Colonic mucosa (tissue), 4 donors: ENCODE results near the gene POMP. TPM values are rescaled to one million over a fixed set of nuclear protein-coding genes. Genes with fewer than 3 reads are reported as not detected.

Source experiments
- DNase-seq: peaks from one replicate; pipeline ENCODE4 v3.0.0-alpha.2; 2020
- H3K27ac ChIP-seq: fragments of 200-600 bp; one replicate; pipeline ENCODE4 v1.8.0; 2021
- H3K27me3 ChIP-seq: fragments of 200-600 bp; one replicate; pipeline ENCODE4 v1.8.0; 2021
- H3K36me3 ChIP-seq: fragments of 200-600 bp; one replicate; pipeline ENCODE4 v1.8.0; 2021
- H3K4me1 ChIP-seq: fragments of 200-600 bp; one replicate; pipeline ENCODE4 v1.8.0; 2021; ENCODE audit warnings: mild to moderate bottlenecking
- H3K4me3 ChIP-seq: fragments of 200-600 bp; one replicate; pipeline ENCODE4 v1.8.0; 2021
- H3K9ac ChIP-seq, 2 donors: one replicate each; pipeline ENCODE4 v1.7.0; 2013; ENCODE audit warnings: control low read depth in 2 of 2, low read depth in 2 of 2, low read length in 2 of 2
- H3K9me3 ChIP-seq: fragments of 200-600 bp; one replicate; pipeline ENCODE4 v1.8.0; 2021
- intact Hi-C: fragments of 100-400 bp; cut with DNase I; formaldehyde crosslinking; loops from one replicate; pipeline ENCODE4 v1.14.1; 2022
- total RNA-seq, 2 donors: library from RNA; stranded (reverse); fragmentation: NEBNext Ultra II Directional in 1 of 2; extraction: Animal tissue kit (Norgen Biotek cat#: 25700) in 1 of 2; gene quantifications; one replicate each; pipeline ENCODE4 v1.2.1, GENCODE V29; 2021
- TF ChIP-seq, protein P1 (sequence below): fragments of 200-600 bp; IDR thresholded peaks from one replicate; pipeline ENCODE4 v1.8.0; 2022; ENCODE audit warnings: antibody characterized with exemption, mild to moderate bottlenecking
- donor health status: healthy.
- donor health status: DM: no; HTN: no; CAD: no.
- donor health status: DM: no; HTN: no; CAD: no.

Gene POMP
- total RNA-seq, 2 donors from 2014 or later: 82.0 to 94.1 TPM

DNA sequence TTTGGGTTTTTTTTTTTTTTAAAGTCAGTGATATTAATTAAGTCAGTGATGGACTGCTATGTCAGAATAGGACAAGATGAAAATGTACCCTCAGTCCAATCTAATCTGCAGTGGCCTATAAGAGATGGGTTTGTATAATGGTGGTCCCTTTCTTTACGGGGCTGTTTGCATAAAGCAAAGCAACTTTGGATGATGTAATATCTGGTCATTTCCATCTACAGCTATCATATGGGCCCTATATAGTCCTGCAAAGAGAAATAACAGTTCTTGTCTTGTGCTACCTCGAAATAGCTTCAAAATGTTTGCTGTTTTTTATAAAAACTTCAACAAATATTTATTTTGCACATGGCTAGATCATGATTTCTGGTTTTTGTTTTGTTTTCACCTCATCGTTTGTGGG is 20.2 kb upstream of the POMP start:
- intact Hi-C loops: loop anchor here (5.0 kb wide), 2 partner anchors 111 to 316 kb away; no protein-coding TSS in a partner anchor
- Histone ChIP-seq H3K36me3 (no peaks in the 10 kb centered on the region), H3K4me1 (no peaks in the 10 kb centered on the region), H3K27me3 (no peaks in the 10 kb centered on the region), H3K4me3 (no peak overlapping the region), H3K9me3 (no peaks in the 10 kb centered on the region), H3K9ac (no peak overlapping the region), H3K27ac (no peak overlapping the region)
- TF ChIP-seq, protein P1, sequence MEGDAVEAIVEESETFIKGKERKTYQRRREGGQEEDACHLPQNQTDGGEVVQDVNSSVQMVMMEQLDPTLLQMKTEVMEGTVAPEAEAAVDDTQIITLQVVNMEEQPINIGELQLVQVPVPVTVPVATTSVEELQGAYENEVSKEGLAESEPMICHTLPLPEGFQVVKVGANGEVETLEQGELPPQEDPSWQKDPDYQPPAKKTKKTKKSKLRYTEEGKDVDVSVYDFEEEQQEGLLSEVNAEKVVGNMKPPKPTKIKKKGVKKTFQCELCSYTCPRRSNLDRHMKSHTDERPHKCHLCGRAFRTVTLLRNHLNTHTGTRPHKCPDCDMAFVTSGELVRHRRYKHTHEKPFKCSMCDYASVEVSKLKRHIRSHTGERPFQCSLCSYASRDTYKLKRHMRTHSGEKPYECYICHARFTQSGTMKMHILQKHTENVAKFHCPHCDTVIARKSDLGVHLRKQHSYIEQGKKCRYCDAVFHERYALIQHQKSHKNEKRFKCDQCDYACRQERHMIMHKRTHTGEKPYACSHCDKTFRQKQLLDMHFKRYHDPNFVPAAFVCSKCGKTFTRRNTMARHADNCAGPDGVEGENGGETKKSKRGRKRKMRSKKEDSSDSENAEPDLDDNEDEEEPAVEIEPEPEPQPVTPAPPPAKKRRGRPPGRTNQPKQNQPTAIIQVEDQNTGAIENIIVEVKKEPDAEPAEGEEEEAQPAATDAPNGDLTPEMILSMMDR: no peak
- DNase-seq: no peak

DNA sequence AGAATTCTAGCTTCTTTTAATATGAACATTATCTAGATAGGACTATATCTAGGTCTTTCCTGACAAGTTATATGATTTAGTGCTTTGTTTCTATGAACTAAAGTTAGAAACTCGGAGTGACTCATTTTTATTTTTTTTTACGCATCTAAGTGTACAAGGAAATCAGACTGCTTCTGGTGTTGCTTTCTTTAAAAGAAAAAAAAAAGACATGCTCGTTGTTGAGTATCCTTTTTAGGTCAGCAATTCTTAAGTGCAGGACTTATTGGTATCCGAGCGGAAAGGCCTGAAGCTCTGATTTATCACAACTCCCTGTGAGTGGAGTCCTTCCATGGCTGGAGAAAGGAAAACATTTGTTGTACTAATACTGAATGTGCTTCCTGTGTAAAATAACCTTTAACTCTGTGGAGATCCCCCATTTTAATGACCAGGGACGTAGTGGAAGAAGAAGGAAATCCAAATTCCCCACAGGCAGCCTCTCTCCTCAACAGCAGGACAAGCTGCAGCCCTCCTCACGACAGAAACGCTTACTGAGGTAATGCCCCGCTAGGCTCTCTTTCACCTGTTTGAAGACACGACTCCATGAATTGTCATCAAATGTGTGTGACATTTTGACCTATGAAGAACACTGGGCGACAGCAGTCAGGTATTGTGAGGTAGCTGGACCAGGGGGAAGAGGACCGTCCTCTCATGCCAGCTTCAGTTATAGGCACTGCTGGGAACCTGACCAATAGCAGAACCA is 17.9 kb upstream of the POMP start:
- H3K36me3 ChIP-seq: no peaks in the 10 kb centered on the region
- no peaks in the 10 kb centered on the region for H3K27me3 ChIP-seq
- no peak overlapping the region for H3K4me3 ChIP-seq
- H3K4me1 ChIP-seq: no peaks in the 10 kb centered on the region
- no peak overlapping the region for H3K27ac ChIP-seq
- intact Hi-C loops: no loop called here
- DNase-seq: no peak
- no peak overlapping the region for H3K9ac ChIP-seq
- TF ChIP-seq, protein P1: no peak
- H3K9me3 ChIP-seq: no peaks in the 10 kb centered on the region

DNA sequence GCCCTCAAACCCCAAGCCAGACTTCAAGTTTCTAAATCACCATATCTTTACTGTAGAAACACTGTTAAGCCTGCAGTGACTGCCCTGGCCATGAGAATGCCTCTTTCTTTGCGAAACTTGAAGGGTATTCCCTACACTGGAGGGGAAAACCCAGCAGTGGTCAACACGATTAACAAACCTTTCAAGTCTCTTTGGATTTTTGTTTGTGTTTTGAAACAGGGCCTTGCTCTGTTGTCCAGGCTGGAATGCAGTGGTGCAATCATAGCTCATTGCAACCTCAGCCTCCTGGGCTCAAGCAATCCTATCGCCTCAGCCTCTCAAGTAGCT is 17.4 kb upstream of the POMP start:
- no peaks in the 10 kb centered on the region for H3K36me3 ChIP-seq
- intact Hi-C loops: no loop called here

DNA sequence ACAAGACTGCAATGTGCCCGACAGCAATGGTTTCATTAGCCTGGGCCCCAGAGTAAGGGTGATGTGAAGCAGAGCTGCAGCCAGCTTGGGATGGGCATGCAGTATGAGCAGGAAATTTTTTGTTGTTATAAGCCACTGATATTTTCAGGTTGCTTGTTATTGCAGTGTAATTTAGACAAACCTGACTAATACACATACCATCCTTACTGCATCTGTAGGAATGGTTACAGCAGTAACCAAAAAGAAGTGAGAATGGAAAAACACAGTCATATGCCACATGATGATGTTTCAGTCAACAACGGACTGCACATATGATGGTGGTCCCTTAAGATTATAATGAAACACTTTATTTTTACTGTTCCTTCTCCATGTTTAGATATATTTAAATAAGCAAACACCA is 8.6 kb upstream of the POMP start:
- intact Hi-C loops: no loop called here
- H3K9ac ChIP-seq: no peak overlapping the region

More for the DNA sequence above, 17.4 kb upstream of the POMP start:
- Histone ChIP-seq H3K9ac (no peak overlapping the region), H3K4me3 (no peak overlapping the region), H3K27ac (no peak overlapping the region), H3K4me1 (no peaks in the 10 kb centered on the region), H3K9me3 (no peaks in the 10 kb centered on the region), H3K27me3 (no peaks in the 10 kb centered on the region)
- TF ChIP-seq, protein P1: no peak
- no peak for DNase-seq

DNA sequence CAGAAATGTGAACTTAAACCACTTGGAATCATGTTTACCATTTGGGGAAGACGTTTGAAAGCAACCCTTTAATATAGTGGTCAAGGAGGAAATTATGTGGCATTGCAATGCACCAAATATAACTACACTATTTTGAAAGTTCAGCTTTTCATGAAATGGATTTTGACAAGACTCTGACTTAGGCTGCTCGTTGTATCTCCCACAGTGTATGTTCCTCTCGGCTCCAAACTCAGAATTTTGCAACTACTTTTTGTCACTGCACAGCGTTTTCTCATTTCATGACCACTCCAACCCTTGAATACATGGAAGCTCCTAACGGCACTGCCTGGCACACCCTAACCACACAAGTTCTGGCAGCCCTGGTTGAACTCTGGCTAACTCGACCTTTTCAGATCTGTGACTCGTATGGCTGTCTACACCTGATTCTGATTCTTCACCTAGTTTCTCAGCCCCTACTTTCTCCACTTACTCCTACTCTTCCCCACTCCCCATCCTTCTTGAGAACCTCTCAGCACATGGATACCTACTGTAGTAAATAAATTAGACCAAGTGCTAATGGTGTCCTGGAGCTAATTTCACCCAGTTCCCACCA is 7.0 kb upstream of the POMP start:
- intact Hi-C loops: no loop called here
- Histone ChIP-seq H3K9ac (no peak overlapping the region), H3K4me3 (no peak overlapping the region), H3K9me3 (no peaks in the 10 kb centered on the region), H3K27ac (no peak overlapping the region), H3K4me1 (no peaks in the 10 kb centered on the region), H3K27me3 (no peaks in the 10 kb centered on the region), H3K36me3 (no peaks in the 10 kb centered on the region)
- no peak for DNase-seq
- TF ChIP-seq, protein P1: no peak

More for the DNA sequence above, 8.6 kb upstream of the POMP start:
- no peak for DNase-seq
- H3K36me3 ChIP-seq: no peaks in the 10 kb centered on the region
- TF ChIP-seq, protein P1: no peak
- H3K4me3 ChIP-seq: no peak overlapping the region
- no peaks in the 10 kb centered on the region for H3K9me3 ChIP-seq
- no peak overlapping the region for H3K27ac ChIP-seq
- no peaks in the 10 kb centered on the region for H3K4me1 ChIP-seq
- no peaks in the 10 kb centered on the region for H3K27me3 ChIP-seq
